Muscle of back (tissue), 11 donors: ENCODE results near the gene HMCN2. TPM values are rescaled to one million over a fixed set of nuclear protein-coding genes. Genes with fewer than 3 reads are reported as not detected.
A peak's percentile ranks its signal among the peaks of the same experiment; 100 is the strongest.
"Not testable (repeated sequence)": the region's sequence is repeated elsewhere in the genome, so short reads cannot be mapped to it uniquely, and the experiment has no call there.

Source experiments
- DNase-seq, 3 donors: peaks; one replicate each; pipeline versions ENCODE4 v3.0.0 to v3.0.0-alpha.2; 2013
- polyA plus RNA-seq, 10 donors: library from polyadenylated mRNA; unstranded; fragments of 120-200 nt; gene quantifications; one replicate each; pipeline ENCODE4 v1.2.1, GENCODE V29; 2013; ENCODE audit not compliant: insufficient read length in 10 of 10

The HMCN2 gene
- polyA plus RNA-seq, 10 donors = 4.8 to 21.1 (median 10.9) TPM

DNA sequence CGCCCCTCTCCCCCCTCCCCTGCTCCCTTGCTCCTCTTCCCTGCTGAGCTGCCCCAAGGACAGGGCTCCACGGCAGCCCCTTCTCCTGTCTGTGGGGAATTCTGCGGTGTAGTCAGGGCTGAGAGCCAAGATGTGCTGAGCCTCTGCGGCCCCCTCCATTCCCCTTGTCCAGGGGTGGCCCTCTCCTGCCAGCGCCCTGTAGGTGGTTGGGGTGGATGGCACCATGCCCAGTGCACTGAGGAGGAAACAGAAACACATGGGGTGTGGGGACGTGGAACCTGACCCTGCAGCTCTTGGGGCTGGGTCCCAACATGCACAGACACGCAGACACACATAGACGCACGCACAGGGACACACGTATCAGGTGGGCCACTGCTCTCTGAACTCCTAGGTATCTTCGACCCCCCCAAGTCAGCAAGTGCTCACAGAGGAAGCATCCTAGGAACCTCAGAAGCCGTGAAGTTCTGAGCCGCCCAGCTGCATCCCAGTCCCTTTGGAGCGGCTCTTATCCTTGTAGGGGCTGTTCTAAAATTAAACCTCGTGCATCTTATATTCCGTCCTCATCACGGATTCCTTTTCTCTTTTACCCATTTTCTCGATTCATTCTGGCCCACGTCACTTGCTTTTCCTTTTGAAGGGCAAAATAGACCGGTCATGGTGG is 64.8 kb downstream of the HMCN2 start:
- DNase-seq = peak in 1 of 3 donors; percentile 56

DNA sequence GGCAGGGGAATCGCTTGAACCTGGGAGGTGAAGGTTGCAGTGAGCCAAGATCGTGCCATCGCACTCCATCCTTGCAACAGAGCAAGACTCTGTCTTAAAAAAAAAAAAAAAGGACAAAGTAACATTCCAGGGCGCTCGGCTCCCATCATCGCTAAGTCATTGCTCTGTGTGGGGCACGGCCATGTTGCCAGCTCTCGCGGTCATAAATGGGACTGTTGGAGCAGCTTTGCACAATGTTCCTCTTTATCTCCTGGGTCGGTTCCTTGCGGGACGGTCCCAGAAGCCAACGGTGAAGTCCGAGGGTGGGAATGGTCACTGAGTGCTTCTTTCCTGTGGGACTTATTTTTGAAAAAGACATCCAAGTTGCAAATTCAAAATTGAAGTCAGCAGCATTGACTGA is 65.5 kb downstream of the HMCN2 start:
- no peak for DNase-seq

DNA sequence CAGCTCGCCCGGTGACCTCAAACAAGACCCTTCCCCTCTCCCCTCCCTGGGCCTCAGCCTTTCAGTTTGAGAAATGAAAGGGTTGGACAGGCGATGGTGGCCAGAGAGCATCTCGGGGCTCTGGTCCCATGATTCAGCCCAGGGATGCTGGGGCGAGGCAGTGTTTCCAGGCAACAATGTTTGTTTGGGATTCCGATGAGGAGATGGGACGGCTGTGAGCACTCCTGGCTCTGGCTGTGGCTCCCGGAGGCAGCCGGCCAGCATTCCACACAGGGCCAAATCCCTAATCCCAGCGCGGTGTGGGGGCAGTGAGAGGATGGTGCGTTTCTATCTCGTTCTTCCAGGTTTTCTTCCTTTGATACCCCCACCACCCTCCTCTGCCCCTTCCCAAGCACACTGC is 66.0 kb downstream of the HMCN2 start:
- DNase-seq = peak; percentile 80 to 95 (median 91)

DNA sequence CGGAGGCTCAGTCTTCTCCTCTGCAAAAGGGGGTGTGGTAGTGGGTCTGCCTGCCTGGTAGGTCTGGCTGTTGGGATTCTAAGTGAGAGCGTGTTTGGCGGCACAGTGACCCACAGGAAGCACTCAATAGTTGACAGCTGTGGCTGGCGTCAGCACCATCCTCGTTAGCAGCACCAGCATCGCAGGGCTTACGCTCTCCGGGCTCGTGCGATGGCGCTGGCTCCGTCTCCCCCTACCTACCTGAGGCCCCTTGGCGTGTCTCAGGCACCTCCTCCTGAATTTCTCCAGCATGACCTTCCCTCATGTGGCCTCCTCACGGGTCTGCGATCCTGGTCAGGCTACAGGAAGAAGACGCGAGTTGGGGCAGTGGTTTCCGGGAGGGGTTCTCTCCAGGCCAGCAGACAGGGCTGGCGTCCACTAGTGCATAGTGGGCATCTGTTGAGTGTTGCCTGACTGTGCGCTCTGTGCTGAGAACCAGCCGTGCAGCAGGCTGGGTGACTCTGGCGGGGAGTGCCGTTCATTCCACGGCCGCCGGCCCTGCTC is 66.9 kb downstream of the HMCN2 start:
- DNase-seq = no peak

DNA sequence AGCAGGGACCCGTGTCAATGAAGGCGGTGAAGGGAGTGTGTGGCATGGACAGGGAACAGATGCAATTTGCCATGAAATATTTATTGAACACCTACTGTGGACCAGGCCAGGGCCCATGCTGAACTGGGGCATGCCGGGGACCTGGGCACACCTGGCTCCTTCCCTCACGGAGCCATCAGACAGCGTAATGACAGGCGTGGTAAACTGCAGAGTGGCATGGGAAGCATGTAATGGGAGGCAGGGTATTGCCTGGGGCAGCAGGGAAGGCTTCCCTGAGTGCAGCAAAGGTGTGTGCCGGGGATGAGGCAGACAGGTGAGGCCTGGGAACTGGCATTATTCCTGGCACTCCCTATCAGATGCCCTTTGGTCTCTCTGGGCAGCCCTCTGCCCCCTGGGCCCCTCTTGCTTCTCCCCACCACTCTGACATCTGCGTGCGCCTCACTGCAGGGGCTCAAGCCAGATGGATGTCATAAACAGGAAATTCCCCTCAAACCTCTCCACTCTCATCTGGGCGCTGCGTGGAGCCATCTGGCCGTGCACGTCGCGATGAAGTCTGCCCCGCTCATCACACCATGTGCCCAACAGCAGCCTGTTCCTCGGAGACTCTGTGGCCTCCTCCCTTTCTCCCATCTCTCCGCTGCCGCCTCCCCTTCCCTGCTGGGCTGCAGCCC is 67.6 kb downstream of the HMCN2 start:
- DNase-seq = peak in 2 of 3 donors; percentile 61 to 80

DNA sequence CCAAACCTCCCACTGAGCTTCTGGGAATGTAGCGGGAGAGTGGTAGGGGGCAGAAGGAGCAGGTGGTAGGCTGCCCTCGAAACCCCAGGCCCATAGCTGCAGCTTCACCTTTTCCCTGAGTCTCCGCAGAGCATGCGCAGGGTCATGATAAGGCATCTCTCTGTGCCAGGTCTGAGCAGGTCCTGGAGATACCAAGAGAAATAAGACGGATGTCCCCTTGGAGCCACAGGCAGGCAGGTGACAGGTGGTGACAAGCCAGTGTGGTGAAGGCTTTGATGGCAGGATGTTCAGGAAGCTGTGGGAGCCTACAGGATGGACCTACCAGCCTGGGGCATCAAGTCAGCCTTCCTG is 68.1 kb downstream of the HMCN2 start:
- DNase-seq = no peak

DNA sequence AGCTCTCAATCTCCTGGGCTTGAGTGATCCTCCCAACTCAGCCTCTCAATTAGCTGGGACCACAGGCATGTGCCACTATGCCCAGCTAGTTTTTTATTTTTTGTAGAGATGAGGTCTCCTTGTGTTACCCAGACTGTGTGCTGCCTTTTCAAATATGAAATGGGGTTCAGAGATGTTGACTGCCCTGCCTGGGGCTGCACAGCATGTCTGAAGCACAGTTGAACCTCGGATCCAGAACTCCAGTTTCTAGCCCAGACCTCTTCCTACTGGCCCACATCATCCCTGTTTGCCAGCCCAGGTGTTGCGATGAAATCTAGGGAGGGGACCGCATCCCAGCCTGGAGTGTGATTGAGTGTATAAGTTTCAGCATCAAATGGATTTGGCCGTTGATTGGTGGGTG is 69.4 kb downstream of the HMCN2 start:
- no peak for DNase-seq

DNA sequence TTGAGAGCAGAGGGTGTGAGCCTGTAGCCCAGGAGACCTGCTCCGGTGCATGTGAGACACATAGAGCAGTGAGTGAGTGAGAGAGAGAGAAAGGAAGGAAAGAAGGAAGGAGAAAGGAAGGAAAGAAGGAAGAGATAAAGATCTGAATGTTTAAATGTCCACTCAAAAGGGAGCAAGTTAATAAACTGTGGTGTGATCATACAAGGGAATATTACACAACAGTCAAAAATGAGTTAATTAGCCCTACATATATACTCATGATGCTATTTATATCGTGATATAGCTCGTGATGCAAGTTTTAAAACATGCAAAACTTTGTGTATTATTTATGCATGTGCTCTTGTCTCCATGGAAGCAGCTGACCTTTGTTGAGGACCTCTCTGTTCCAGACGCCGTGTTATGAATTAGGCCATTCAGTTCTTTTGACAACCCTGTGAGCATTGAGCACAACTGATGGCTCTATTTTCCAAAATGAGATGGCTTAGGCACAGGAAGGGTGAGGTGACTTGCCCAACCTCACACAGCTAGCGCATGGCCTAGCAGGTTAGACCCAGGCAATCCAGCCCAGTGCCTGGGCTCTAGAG is 70.6 kb downstream of the HMCN2 start:
- peak in 2 of 3 donors; percentile 24 to 52 for DNase-seq

DNA sequence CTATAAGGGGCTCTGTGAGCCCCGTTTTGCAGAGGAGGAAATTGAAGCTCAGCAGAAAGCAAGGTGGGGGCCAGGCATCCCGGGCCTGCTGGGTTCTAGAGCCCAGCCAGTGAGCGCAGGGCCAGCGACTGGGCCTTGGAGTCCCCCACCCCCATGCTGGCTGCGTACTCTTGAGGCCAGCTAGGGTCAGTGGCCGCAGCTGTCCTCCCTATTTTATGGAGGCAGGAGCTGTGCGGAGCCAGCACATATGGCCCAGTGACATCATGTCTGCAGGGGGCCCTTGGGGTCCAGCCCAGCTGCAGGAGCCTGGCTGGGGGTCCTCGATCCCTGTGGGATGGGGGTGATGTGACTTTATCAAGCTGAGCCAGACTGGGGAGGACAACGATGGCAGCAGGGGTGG is 71.3 kb downstream of the HMCN2 start:
- peak; percentile 43 to 89 (median 76) for DNase-seq

DNA sequence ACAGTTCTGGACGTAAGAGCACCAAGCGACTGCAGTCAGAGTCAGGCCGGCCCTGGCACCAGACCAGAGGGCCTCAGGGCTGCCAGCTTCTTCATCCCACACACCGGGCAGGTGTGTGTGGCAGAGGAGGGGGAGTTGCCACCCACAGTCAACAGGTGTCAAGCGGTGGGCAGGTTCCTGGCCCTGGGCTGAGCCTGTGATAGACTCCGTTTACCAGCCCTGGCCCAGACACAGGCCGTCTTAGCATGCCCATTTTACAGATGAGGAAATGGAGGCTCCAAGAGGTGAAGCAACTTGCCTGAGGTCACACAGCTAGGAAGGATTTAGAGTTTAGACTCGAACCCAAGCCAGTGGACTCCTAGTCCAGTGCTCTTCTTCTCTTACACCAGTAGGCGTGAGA is 71.8 kb downstream of the HMCN2 start:
- DNase-seq = no peak

DNA sequence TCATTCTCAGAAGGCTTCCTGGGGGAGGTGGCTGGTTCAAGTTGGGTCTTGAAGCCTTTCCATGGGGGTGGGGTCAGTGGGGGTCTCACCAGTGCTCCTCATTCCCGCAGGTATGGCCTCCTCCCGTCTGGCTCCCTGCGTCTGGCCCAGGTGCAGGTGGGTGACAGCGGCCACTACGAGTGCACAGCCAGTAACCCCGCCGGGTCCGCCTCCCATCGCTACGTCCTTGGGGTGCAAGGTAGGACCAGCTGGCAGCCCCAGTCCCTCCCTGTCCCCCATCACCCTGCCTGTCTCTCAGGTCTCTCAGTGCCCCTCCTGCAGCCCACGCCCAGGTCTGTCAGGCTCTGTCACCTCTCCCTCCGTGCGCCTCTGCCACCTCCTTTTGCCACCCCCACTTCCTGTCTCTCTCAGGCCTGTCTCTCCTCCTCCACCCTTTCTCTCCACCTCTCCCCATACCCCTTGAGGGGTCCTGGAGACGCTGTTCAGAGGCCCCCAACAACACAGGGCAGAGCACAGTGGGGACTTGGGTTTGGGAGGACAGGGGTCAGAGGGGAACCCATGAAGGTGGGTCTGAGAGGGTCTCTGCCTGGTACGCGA is 72.3 kb downstream of the HMCN2 start:
- DNase-seq = no peak

DNA sequence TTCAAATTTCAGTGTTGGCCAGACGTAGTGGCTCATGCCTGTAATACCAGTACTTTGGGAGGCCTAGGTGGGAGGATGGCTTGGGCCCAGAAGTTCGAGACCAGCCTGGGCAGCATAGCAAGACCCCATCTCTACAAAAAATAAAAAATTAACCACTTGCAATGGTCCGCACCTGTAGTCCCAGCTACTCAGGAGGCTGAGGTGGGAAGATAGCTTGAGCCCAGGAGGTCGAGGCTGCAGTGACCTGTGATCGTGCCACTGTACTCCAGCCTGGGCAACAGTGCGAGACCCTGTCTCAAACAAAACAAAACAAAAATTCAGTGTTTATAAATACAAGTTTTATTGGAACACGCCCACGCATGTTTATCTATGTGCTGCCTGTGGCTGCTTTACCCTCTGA is 73.3 kb downstream of the HMCN2 start:
- not testable (repeated sequence) for DNase-seq

DNA sequence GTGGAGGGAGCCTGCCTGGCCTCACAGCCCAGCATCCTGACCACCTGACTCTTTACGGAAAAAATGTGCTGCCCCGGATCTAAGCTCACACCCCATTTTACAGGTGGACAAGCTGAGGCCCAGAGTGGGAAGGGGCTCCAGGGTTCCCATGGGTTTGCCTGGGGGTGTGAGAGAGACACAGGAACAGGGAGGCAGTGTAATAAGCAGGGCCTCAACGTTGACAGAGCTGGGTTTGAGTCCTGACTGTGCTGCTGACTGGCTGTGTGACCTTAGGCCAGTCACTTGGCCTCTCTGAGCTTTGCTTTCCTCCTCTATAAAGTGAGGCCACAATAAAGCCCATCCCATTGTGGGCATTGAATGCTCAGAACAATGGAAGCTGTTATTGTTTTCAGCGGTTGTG is 73.7 kb downstream of the HMCN2 start:
- DNase-seq = no peak

DNA sequence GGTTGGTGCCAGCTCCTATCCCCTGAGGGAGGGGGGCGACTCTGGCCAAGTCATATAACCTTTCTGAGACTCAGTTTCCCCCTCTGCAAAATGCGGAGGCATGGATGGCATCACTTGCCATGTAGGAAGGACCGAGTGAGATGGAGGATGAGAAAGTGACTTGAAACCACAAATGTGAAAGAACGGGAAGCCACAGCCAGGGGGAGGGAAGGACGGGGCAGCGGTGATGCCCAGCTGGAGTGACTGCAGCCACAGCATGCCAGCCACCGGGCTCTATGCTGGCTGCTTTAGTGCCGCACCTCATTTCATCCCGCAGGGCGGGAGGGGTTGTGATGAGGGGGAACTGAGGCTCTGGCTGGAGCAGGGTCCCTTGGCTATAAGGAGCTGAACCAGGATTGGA is 74.5 kb downstream of the HMCN2 start:
- DNase-seq = no peak

DNA sequence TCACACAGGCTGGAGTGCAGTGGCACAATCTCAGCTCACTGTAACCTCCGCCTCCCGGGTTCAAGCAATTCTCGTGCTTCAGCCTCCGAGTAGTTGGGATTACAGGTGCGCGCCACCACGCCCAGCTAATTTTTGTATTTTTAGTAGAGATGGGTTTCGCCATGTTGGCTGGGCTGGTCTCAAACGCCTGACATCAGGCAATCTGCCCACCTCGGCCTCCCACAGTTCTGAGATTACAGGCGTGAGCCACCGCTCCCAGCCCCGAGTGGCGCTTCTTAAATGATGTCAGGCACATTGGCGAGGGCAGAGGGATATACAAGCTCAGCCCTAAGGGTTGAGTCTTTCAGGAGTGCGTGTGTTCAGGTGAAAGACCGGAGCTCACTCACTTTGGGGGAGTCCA is 75.0 kb downstream of the HMCN2 start:
- not testable (repeated sequence) for DNase-seq

DNA sequence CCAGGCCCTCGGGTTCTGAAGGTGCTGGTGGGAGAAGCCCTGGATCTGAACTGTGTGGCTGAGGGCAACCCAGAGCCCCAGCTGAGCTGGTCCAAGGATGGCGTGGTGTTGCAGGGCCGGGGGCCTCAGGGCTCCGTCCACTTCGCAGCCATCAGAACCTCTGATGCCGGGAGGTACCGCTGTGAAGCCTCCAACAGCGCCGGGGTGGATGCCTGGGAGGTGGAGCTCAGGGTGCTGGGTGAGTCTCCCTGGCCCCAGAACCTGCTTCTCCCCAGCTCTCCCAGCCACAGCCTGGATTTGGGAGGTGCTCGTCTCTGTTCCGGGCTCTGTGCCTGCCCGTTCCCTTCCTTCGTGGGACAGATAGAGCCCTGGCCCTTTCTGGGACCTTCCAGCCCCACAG is 75.6 kb downstream of the HMCN2 start:
- no peak for DNase-seq

DNA sequence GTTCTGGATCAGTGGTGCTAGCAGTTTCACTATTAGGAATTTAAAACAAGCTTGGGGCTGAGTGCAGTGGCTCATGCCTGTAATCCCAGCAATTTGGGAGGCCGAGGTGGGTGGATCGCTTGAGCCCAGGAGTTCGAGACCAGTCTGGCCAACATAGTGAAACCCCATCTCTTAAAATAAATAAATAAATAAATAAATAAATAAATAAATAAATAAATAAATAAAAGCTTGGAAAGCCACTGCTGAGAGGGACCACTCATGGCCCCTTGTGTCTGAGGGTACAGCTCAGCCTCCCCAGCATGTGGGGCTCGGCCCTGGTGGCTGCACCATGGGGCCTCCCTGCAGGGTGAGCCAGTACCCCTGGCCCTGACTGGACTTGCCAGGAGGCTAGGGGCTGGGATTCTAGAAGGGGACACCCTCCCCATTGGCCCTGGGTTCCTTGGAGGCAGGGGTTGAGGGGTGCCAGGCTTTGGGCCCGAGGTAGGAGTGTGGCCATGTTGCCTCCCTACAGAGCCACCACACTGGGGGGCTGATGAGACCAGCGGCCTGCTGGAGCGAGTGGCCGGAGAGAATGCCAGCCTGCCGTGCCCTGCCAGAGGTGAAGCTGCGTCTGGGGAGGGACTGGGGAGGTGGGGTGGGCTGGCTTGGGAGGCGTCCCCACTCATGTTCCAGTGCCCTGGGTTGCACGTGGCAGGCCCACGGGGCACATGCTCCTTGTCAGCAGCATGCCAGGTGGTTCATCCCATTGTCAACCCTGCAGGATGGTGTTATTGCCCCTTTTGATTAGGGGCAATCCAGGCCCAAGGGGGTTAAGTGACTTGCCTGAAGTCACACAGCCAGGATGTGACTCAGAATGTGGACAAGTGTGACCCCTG is 76.5 kb downstream of the HMCN2 start:
- no peak for DNase-seq

DNA sequence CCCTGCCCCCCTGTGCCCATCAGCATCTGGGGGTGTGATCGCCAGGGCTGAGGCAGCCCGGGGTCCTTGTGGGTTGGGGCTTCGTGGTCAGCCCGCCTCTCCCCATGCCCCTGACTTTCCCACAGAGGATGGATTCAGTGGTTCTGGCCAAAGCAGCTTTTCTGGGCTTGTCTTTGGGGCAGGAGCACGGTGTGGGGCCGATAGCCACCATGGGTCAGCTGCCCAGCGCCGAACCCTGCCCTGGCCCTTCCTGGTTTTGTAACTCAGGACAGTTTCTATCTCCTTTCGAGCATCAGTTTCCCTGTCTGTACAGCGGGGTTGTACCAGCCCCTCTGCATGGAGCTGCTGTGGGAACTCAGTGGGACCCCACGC is 77.1 kb downstream of the HMCN2 start:
- DNase-seq = no peak

DNA sequence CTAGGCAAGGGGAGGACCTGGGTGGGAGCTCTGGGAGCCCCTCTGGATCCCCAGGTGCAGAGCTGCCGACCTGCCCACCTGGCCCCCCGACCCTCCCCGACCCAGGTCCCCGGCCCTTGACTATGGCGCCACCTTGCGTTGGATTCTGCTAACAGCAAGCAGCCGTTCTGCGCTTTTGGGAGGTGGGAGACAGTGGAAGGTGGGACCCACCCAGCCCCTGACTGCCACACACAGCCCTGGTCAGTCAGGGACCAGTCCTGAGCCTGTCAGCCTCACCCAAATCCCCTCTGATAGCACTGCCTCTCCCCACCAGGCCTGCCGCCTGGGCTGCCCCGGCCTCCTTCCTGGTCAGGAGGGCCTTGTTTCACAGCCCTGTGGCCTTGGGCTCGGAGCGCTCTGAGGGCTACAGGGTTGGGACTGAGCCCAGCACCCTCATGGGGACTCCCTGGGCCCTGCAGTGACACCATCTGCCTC is 77.9 kb downstream of the HMCN2 start:
- peak in 2 of 3 donors; percentile 22 to 44 for DNase-seq

DNA sequence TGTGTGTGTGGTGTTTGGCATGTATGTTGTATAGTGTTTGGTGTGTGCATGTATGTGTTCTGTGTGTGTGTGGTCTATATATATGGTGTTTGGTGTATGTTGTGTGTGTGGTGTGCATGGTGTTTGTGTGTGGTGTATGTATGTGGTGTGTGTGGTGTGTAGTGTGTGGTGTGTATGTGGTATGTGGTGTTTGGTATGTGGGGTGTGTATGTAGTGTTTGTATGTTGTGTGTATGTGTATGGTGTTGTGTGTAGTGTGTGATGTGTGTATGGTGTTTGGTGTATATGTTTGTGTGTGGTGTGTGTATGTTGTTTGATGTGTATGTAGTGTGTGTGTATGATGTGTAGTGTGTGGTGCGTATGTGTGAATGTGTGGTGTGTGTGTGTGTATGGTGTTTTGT is 78.8 kb downstream of the HMCN2 start:
- no peak for DNase-seq

DNA sequence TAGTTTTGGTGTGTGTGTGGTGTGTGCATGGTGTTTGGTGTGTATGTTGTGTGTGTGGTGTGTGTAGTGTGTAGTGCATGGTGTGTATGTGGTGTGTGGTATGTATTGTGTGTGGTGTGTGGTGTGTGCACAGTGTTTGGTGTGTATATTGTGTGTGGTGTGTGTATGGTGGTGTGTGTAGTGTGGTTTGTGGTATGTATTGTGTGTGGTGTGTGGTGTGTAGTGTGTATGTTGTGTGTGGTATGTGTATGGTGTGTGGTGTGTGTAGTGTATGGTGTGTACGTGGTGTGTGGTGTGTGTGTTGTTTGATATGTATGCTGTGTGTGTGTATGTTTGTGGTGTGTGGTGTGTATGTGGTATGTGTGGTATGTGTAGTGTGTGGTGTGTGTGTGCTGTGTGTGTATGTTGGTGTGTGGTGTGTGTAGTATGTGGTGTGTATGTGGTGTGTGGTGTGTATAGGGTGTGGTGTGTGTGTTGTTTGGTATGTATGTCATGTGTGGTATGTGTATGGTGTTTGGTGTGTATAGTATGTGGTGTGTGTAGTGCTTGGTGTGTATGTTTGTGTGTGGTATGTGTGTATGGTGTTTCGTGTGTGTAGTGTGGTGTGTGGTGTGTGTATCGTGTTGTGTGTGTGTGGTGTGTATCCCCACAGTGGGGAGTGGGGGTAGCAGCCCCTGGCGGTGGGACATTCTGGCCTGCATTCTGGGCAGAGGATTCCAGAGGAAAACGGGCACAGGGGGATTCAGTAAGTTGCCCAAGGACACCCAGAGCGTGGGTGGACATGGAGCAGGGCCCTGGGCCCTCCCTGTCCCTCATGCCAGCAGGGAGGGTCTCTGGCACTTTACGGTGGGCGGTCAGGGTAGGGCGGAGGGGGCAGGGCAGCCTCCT is 79.7 kb downstream of the HMCN2 start:
- no peak for DNase-seq
